HL-60 (cell line): ENCODE data around the gene DPY19L3.

Experiments used
- POLR2AphosphoS5 ChIP-seq: IDR thresholded peaks from 2 replicates; pipeline ENCODE4 v1.6.1; 2012; ENCODE audit warnings: low read depth
- TF ChIP-seq, protein P1 (sequence below): IDR thresholded peaks from one replicate; pipeline ENCODE4 v1.5.1; 2011; ENCODE audit warnings: low read length, control low read depth, inconsistent platforms; ENCODE audit not compliant: insufficient read depth

DNA sequence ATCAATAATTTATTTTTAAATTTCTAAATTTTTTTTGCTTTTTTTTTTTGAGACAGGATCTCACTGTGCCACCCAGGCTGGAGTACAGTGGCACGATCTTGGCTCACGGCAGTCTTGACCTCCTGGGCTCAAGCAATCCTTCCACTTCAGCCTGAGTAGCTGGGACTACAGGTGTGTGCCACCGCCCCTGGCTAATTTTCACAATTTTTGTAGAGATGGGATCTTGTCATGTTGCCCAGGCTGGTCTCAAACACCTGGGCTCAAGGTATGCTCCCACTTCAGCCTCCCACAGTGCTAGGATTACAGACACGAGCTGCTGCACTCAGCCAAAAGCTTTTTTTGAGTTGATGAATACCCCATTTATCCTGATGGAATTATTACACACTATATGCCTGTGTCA, 50.8 kb downstream of the DPY19L3 start:
- TF ChIP-seq POLR2AphosphoS5 = no peak
- TF ChIP-seq, protein P1, sequence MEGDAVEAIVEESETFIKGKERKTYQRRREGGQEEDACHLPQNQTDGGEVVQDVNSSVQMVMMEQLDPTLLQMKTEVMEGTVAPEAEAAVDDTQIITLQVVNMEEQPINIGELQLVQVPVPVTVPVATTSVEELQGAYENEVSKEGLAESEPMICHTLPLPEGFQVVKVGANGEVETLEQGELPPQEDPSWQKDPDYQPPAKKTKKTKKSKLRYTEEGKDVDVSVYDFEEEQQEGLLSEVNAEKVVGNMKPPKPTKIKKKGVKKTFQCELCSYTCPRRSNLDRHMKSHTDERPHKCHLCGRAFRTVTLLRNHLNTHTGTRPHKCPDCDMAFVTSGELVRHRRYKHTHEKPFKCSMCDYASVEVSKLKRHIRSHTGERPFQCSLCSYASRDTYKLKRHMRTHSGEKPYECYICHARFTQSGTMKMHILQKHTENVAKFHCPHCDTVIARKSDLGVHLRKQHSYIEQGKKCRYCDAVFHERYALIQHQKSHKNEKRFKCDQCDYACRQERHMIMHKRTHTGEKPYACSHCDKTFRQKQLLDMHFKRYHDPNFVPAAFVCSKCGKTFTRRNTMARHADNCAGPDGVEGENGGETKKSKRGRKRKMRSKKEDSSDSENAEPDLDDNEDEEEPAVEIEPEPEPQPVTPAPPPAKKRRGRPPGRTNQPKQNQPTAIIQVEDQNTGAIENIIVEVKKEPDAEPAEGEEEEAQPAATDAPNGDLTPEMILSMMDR = no peak
